ENCODE measurements around the gene PRSS22. TPM values are rescaled to one million over a fixed set of nuclear protein-coding genes. Genes with fewer than 3 reads are reported as not detected.

PRSS22 gene
- total and polyA plus RNA-seq, 2 donors (not counting 1 experiment from before 2014, with no cell fraction given), result not detected

DNA sequence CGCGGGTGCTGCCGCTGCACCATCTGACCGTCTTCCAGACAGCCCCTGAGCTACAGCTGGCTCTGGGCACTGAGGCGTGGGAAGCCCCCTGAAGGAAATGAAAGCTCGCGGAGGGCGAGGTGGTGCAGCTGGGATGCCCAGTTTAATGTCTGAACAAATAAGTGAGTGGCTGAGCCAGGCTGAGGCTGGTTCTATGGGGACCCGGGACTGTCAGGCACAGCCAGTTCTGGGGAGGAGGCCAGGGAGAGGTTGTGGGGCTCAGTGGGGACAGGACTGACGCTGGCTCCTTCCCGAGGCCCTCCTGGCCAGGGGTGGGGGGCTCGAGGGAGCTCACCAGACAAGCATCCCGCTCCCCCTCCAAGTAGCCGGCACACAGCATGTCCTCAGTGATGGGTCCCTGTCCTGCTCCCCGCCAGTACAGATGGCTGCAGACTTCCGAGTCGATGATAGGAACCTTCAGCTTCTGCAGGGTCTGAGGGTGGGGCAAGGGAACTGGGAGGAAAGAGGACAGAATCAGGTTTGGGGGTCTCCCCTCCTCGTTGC, 4.4 kb downstream of the PRSS22 start:
- Histone ChIP-seq H3K79me2 (ENCODE audit: control insufficient read depth, insufficient read depth, low read length) (no peaks in the 10 kb centered on the region), H3K4me2 (replicated peaks; ENCODE audit: low read depth, low read length, poor library complexity, severe bottlenecking) (no peak overlapping the region), H3K4me3 (ENCODE audit: control extremely low read depth in 1 of 5, extremely low read depth in 1 of 5, insufficient read depth in 1 of 5, low read depth in 2 of 5, low read length in 4 of 5) (no peak overlapping the region), H3K4me1 (ENCODE audit: control insufficient read depth in 2 of 2, insufficient read depth in 2 of 2, low read length in 2 of 2) (peaks cover 12 to 13% of the 10 kb centered on the region in 2 donors), H2AFZ (ENCODE audit: insufficient read depth, low read depth, low read length, poor library complexity, severe bottlenecking) (no peak overlapping the region), H3K36me3 (replicated peaks in 1 of 2; ENCODE audit: control extremely low read depth in 1 of 2, control insufficient read depth in 1 of 2, extremely low read depth in 1 of 2, insufficient read depth in 2 of 2, low read length in 1 of 2) (no peaks in the 10 kb centered on the region), H3K9ac (ENCODE audit: low read length) (no peak overlapping the region), H3K27me3 (replicated peaks in 1 of 4; ENCODE audit: control extremely low read depth in 1 of 4, control insufficient read depth in 3 of 4, insufficient read depth in 4 of 4, low read length in 3 of 4) (peaks cover 0 to 42% (median 9%) of the 10 kb centered on the region in 4 experiments), H4K20me1 (ENCODE audit: control insufficient read depth, insufficient read depth, low read length, poor library complexity, severe bottlenecking) (no peaks in the 10 kb centered on the region), H3K27ac (ENCODE audit: low read length in 2 of 2) (no peak overlapping the region), H3K9me3 (ENCODE audit: control extremely low read depth in 1 of 3, control insufficient read depth in 2 of 3, insufficient read depth in 1 of 3, low read length in 2 of 3) (peaks cover 0 to 47% (median 12%) of the 10 kb centered on the region in 3 donors)
- DNase-seq (no peak), ATAC-seq (ENCODE audit: low read depth) (no peak)
- intact Hi-C loops (cut with micrococcal nuclease), result no loop called here
- WGBS (ENCODE audit: insufficient coverage), result 79% methylated on average over 15 of the region's 18 CpGs
- H3K9me3 Mint-ChIP-seq (ENCODE audit: insufficient read depth), result peaks cover 6% of the 10 kb centered on the region
- TF ChIP-seq, protein P1, sequence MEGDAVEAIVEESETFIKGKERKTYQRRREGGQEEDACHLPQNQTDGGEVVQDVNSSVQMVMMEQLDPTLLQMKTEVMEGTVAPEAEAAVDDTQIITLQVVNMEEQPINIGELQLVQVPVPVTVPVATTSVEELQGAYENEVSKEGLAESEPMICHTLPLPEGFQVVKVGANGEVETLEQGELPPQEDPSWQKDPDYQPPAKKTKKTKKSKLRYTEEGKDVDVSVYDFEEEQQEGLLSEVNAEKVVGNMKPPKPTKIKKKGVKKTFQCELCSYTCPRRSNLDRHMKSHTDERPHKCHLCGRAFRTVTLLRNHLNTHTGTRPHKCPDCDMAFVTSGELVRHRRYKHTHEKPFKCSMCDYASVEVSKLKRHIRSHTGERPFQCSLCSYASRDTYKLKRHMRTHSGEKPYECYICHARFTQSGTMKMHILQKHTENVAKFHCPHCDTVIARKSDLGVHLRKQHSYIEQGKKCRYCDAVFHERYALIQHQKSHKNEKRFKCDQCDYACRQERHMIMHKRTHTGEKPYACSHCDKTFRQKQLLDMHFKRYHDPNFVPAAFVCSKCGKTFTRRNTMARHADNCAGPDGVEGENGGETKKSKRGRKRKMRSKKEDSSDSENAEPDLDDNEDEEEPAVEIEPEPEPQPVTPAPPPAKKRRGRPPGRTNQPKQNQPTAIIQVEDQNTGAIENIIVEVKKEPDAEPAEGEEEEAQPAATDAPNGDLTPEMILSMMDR (IDR thresholded peaks at IDR 0.05), result no peak
- no peak for TF ChIP-seq EZH2 (IDR thresholded peaks at IDR 0.05; ENCODE audit: borderline replicate concordance, insufficient read depth, low read depth, low read length, poor library complexity, severe bottlenecking)
- no peak overlapping the region for H3K4me3 Mint-ChIP-seq
- peaks cover 23% of the 10 kb centered on the region for H3K27me3 Mint-ChIP-seq
- peaks cover 4% of the 10 kb centered on the region for H3K4me1 Mint-ChIP-seq
- H3K27ac Mint-ChIP-seq, result no peak overlapping the region
- ChIA-PET CTCF (no interaction called here), POLR2A (no interaction called here)

DNA sequence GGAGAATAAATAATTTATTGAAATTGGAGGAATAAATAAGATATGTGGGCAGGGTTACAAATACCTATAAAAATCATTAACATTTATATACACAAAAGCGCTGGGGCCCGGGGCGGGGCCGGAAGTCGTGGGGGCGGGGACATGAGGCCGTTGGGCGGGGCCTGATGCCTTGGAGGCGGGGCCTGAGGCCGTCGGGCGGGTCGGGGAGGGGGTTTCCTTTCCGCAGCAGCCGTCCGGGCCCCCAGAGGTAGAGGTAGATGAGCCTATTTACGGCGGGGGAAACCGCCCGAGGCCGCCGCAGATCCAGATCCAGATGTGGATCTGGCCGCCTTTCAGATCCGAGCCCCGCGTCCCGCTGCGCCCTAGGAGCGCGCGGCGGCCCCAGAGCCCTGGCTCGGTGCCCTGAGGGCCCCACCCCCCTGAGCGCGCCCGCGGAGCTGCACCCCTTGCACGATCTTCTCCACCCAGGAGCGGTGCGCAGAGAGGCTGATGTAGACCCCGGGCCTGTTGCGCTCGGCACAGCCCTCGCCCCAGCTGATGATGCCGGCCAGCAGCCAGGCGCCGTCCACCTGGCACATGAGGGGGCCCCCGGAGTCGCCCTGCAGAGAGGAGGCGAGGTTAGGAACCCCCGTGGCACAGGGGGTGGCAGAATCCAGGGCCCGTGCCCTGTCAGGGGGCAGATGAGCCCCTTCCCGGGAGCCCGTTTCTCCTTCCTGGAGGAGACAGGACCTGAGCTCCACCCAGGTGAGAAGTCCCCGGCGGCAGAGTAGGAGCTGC, 5.1 kb downstream of the PRSS22 start:
- POLR2A ChIA-PET, result no interaction called here
- H3K4me3 ChIP-seq (ENCODE audit: control extremely low read depth in 1 of 5, extremely low read depth in 1 of 5, insufficient read depth in 1 of 5, low read depth in 2 of 5, low read length in 4 of 5), result no peak overlapping the region
- Mint-ChIP-seq H3K27ac (no peak overlapping the region), H3K4me3 (no peak overlapping the region), H3K4me1 (peaks cover 4% of the 10 kb centered on the region), H3K27me3 (peaks cover 24% of the 10 kb centered on the region), H3K9me3 (ENCODE audit: insufficient read depth) (peaks cover 6% of the 10 kb centered on the region)
- H2AFZ ChIP-seq (ENCODE audit: insufficient read depth, low read depth, low read length, poor library complexity, severe bottlenecking), result no peak overlapping the region
- DNase-seq (no peak), ATAC-seq (ENCODE audit: low read depth) (no peak)
- peaks cover 0 to 46% (median 12%) of the 10 kb centered on the region in 3 donors for H3K9me3 ChIP-seq (ENCODE audit: control extremely low read depth in 1 of 3, control insufficient read depth in 2 of 3, insufficient read depth in 1 of 3, low read length in 2 of 3)
- H3K79me2 ChIP-seq (ENCODE audit: control insufficient read depth, insufficient read depth, low read length), result no peaks in the 10 kb centered on the region
- 58% methylated on average over 55 of the region's 56 CpGs for WGBS (ENCODE audit: insufficient coverage)
- no peak overlapping the region for H3K9ac ChIP-seq (ENCODE audit: low read length)
- no peak overlapping the region for H3K4me2 ChIP-seq (replicated peaks; ENCODE audit: low read depth, low read length, poor library complexity, severe bottlenecking)
- TF ChIP-seq, protein P1 (IDR thresholded peaks at IDR 0.05), result no peak
- TF ChIP-seq EZH2 (IDR thresholded peaks at IDR 0.05; ENCODE audit: borderline replicate concordance, insufficient read depth, low read depth, low read length, poor library complexity, severe bottlenecking), result no peak
- H3K4me1 ChIP-seq (ENCODE audit: control insufficient read depth in 2 of 2, insufficient read depth in 2 of 2, low read length in 2 of 2), result peaks cover 5 to 6% of the 10 kb centered on the region in 2 donors
- intact Hi-C loops (cut with micrococcal nuclease), result no loop called here
- H3K27ac ChIP-seq (ENCODE audit: low read length in 2 of 2), result no peak overlapping the region
- no peaks in the 10 kb centered on the region for H3K36me3 ChIP-seq (replicated peaks in 1 of 2; ENCODE audit: control extremely low read depth in 1 of 2, control insufficient read depth in 1 of 2, extremely low read depth in 1 of 2, insufficient read depth in 2 of 2, low read length in 1 of 2)
- H4K20me1 ChIP-seq (ENCODE audit: control insufficient read depth, insufficient read depth, low read length, poor library complexity, severe bottlenecking), result no peaks in the 10 kb centered on the region
- H3K27me3 ChIP-seq (replicated peaks in 1 of 4; ENCODE audit: control extremely low read depth in 1 of 4, control insufficient read depth in 3 of 4, insufficient read depth in 4 of 4, low read length in 3 of 4), result peaks cover 0 to 36% (median 7%) of the 10 kb centered on the region in 4 experiments
- CTCF ChIA-PET, result no interaction called here

All from B cell (primary cell).